B cell (primary cell): ENCODE data around the gene SPPL2B. TPM values are rescaled to one million over a fixed set of nuclear protein-coding genes. Genes with fewer than 3 reads are reported as not detected.

Experiments used
- ATAC-seq: fragments of 200-7000 bp; cut with Tn5 transposase; one replicate; pipeline ENCODE4 v1.10.0; 2021; ENCODE audit warnings: low read depth, mild to moderate bottlenecking, moderate number of reproducible peaks, moderate library complexity
- CTCF ChIA-PET: fragments of 350-600 bp; sonication (Branson Sonifier 250); formaldehyde crosslinking; loops from one replicate; lab custom pipeline; 2021; ENCODE audit warnings: antibody characterized with exemption, inconsistent platforms; lab: Charles Lee
- POLR2A ChIA-PET: fragments of 350-600 bp; sonication (Branson Sonifier 250); formaldehyde crosslinking; loops from one replicate; lab custom pipeline; 2021; ENCODE audit warnings: antibody characterized with exemption; lab: Charles Lee
- DNase-seq: peaks from one replicate; pipeline ENCODE4 v3.0.0; 2013
- H2AFZ ChIP-seq: 2 replicates; pipeline ENCODE4 v1.6.1; 2012; ENCODE audit warnings: mild to moderate bottlenecking, low read depth, low read length; ENCODE audit not compliant: insufficient read depth, poor library complexity, severe bottlenecking
- H3K27ac ChIP-seq, 2 donors: 1 replicate in 1 of 2; 2 replicates in 1 of 2; pipeline ENCODE4 v1.5.1; 2012 to 2013; ENCODE audit warnings: low read length in 2 of 2, mild to moderate bottlenecking in 2 of 2, moderate library complexity in 1 of 2
- H3K27me3 ChIP-seq, 4 experiments: fragments of 200-600 bp in 1 of 4; sonication (generic) in 1 of 4; replicated peaks in 1 of 4; 1 replicate in 2 of 4; 2 replicates in 2 of 4; pipeline versions ENCODE4 v1.6.1 to v1.7.0; 2013 to 2016; ENCODE audit warnings: low read length in 3 of 4, mild to moderate bottlenecking in 2 of 4, mixed read lengths in 1 of 4, moderate library complexity in 1 of 4; ENCODE audit not compliant: insufficient read depth in 4 of 4, control insufficient read depth in 3 of 4; ENCODE audit errors: control extremely low read depth in 1 of 4
- H3K36me3 ChIP-seq, 2 experiments: replicated peaks in 1 of 2; 1 replicate in 1 of 2; 2 replicates in 1 of 2; pipeline versions ENCODE4 v1.6.1 to v1.7.1; 2013; ENCODE audit warnings: low read length in 1 of 2; ENCODE audit not compliant: insufficient read depth in 2 of 2, control insufficient read depth in 1 of 2; ENCODE audit errors: control extremely low read depth in 1 of 2, extremely low read depth in 1 of 2
- H3K4me1 ChIP-seq, 2 donors: fragments of 200-600 bp in 1 of 2; sonication (generic) in 1 of 2; 1 replicate in 1 of 2; 2 replicates in 1 of 2; pipeline versions ENCODE4 v1.5.1 to v1.6.1; 2013 to 2017; ENCODE audit warnings: low read length in 2 of 2; ENCODE audit not compliant: control insufficient read depth in 2 of 2, insufficient read depth in 2 of 2
- H3K4me2 ChIP-seq: replicated peaks from 2 replicates; pipeline ENCODE3; 2012; ENCODE audit warnings: mild to moderate bottlenecking, low read depth, low read length; ENCODE audit not compliant: poor library complexity, severe bottlenecking
- H3K4me3 ChIP-seq, 5 experiments: fragments of 200-600 bp in 1 of 5; sonication (generic) in 1 of 5; 1 replicate in 3 of 5; 2 replicates in 2 of 5; pipeline versions ENCODE4 v1.5.1 to v1.7.0; 2011 to 2016; ENCODE audit warnings: low read length in 4 of 5, mild to moderate bottlenecking in 4 of 5, low read depth in 2 of 5, control low read depth in 1 of 5, moderate library complexity in 1 of 5; ENCODE audit not compliant: insufficient read depth in 1 of 5; ENCODE audit errors: control extremely low read depth in 1 of 5, extremely low read depth in 1 of 5
- H3K79me2 ChIP-seq: fragments of 200-600 bp; sonication (generic); one replicate; pipeline ENCODE4 v1.6.0; 2016; ENCODE audit warnings: low read length; ENCODE audit not compliant: control insufficient read depth, insufficient read depth
- H3K9ac ChIP-seq: fragments of 200-600 bp; sonication (generic); 2 replicates; pipeline ENCODE4 v1.6.1; 2017; ENCODE audit warnings: mild to moderate bottlenecking, low read length, moderate library complexity
- H3K9me3 ChIP-seq, 3 donors: one replicate each; pipeline versions ENCODE4 v1.6.1 to v1.7.1; 2013; ENCODE audit warnings: low read length in 2 of 3; ENCODE audit not compliant: control insufficient read depth in 2 of 3, insufficient read depth in 1 of 3; ENCODE audit errors: control extremely low read depth in 1 of 3
- H4K20me1 ChIP-seq: 2 replicates; pipeline ENCODE4 v1.6.0; 2012; ENCODE audit warnings: mild to moderate bottlenecking, low read length; ENCODE audit not compliant: insufficient read depth, control insufficient read depth, poor library complexity, severe bottlenecking
- H3K27ac Mint-ChIP-seq: one replicate; pipeline ENCODE4 v1.8.0; 2021; ENCODE audit warnings: mixed read lengths
- H3K27me3 Mint-ChIP-seq: one replicate; pipeline ENCODE4 v1.8.0; 2021; ENCODE audit warnings: mixed read lengths
- H3K4me1 Mint-ChIP-seq: one replicate; pipeline ENCODE4 v1.8.0; 2021; ENCODE audit warnings: mixed read lengths
- H3K4me3 Mint-ChIP-seq: one replicate; pipeline ENCODE4 v1.8.0; 2021; ENCODE audit warnings: mixed read lengths
- H3K9me3 Mint-ChIP-seq: one replicate; pipeline ENCODE4 v1.8.0; 2022; ENCODE audit warnings: mixed read lengths; ENCODE audit not compliant: insufficient read depth
- CTCF ChIP-seq: fragments of 200-600 bp; IDR thresholded peaks from one replicate; pipeline ENCODE4 v1.8.0; 2022; ENCODE audit warnings: antibody characterized with exemption, mild to moderate bottlenecking
- EZH2 ChIP-seq: IDR thresholded peaks from 2 replicates; pipeline ENCODE4 v1.6.1; 2012; ENCODE audit warnings: borderline replicate concordance, low read depth, mild to moderate bottlenecking, moderate library complexity, low read length; ENCODE audit not compliant: insufficient read depth, poor library complexity, severe bottlenecking
- WGBS: methylation state at CpG from one replicate; pipeline ENCODE4 v1.1.5; 2013; ENCODE audit warnings: missing lambda C conversion rate; ENCODE audit not compliant: insufficient coverage; 5-methylcytosine and 5-hydroxymethylcytosine counted together
- intact Hi-C: fragments of 100-400 bp; cut with micrococcal nuclease; formaldehyde crosslinking; loops from one replicate; pipeline ENCODE4 v1.10.0; 2022
- polyA plus RNA-seq: library from polyadenylated mRNA; depleted of rRNA; stranded (reverse); fragments of >200 nt; gene quantifications from 2 replicates; pipeline ENCODE4 v1.2.3, GENCODE V29; 2012
- total RNA-seq, 2 donors: library from RNA; stranded (reverse); fragments of 120-200 nt in 1 of 2; gene quantifications; 1 replicate in 1 of 2; 2 replicates in 1 of 2; pipeline versions ENCODE4 v1.2.3 to v1.2.4, GENCODE V29; 2013 to 2022

Gene SPPL2B
- total and polyA plus RNA-seq, 2 donors (not counting 1 experiment from before 2014, with no cell fraction given) = 415 to 479 TPM

- POLR2A ChIA-PET = no interaction called here
- no peak for ATAC-seq
- H3K27ac ChIP-seq = no peak overlapping the region
- H3K27me3 ChIP-seq = no peaks in the 10 kb centered on the region
- no peaks in the 10 kb centered on the region for H3K4me1 Mint-ChIP-seq
- H3K4me3 Mint-ChIP-seq = no peak overlapping the region
- H4K20me1 ChIP-seq = peaks cover 30% of the 10 kb centered on the region
- CTCF ChIA-PET = no interaction called here
- TF ChIP-seq EZH2 (no peak), CTCF (no peak)
- 98% methylated on average over 29 of the region's 29 CpGs for WGBS
- DNase-seq = no peak
- no peaks in the 10 kb centered on the region for H3K27me3 Mint-ChIP-seq
- H3K27ac Mint-ChIP-seq = no peak overlapping the region
- H3K79me2 ChIP-seq = peaks cover 5% of the 10 kb centered on the region
- no peaks in the 10 kb centered on the region for H3K9me3 ChIP-seq
- H3K9ac ChIP-seq = no peak overlapping the region
- H3K4me1 ChIP-seq = no peaks in the 10 kb centered on the region
- H3K4me3 ChIP-seq = no peak overlapping the region
- H3K36me3 ChIP-seq = peaks cover 0 to 61% of the 10 kb centered on the region in 2 experiments
- intact Hi-C loops = no loop called here
- no peak overlapping the region for H3K4me2 ChIP-seq
- no peaks in the 10 kb centered on the region for H3K9me3 Mint-ChIP-seq
- no peak overlapping the region for H2AFZ ChIP-seq
Measured at GRCh38 chr19:2342656-2343288, 14.3 kb downstream of the SPPL2B start.

- H3K36me3 ChIP-seq = peaks cover 0 to 56% of the 10 kb centered on the region in 2 experiments
- no peak overlapping the region for H3K4me2 ChIP-seq
- no peaks in the 10 kb centered on the region for H3K79me2 ChIP-seq
- no peak for DNase-seq
- no peak for ATAC-seq
- H4K20me1 ChIP-seq = peaks cover 23% of the 10 kb centered on the region
- Mint-ChIP-seq H3K4me1 (no peaks in the 10 kb centered on the region), H3K4me3 (no peak overlapping the region), H3K27me3 (no peaks in the 10 kb centered on the region), H3K27ac (no peak overlapping the region), H3K9me3 (no peaks in the 10 kb centered on the region)
- H3K4me3 ChIP-seq = no peak overlapping the region
- 94% methylated on average over 30 of the region's 31 CpGs for WGBS
- CTCF ChIA-PET = no interaction called here
- no peak for TF ChIP-seq CTCF
- TF ChIP-seq EZH2 = no peak
- H3K4me1 ChIP-seq = no peaks in the 10 kb centered on the region
- H2AFZ ChIP-seq = no peak overlapping the region
- no peak overlapping the region for H3K9ac ChIP-seq
- POLR2A ChIA-PET = no interaction called here
- H3K9me3 ChIP-seq = no peaks in the 10 kb centered on the region
- intact Hi-C loops = no loop called here
- H3K27me3 ChIP-seq = no peaks in the 10 kb centered on the region
- no peak overlapping the region for H3K27ac ChIP-seq
Measured at GRCh38 chr19:2343289-2343982, 15.0 kb downstream of the SPPL2B start.
